ENCODE results near the gene TTC7B. TPM values are rescaled to one million over a fixed set of nuclear protein-coding genes. Genes with fewer than 3 reads are reported as not detected.

TTC7B gene
- polyA plus RNA-seq, 1 donor from 2014 or later, result 19.9 TPM

- TF ChIP-seq EP300 (conservative IDR thresholded peaks at IDR 0.05; ENCODE audit: poor library complexity, severe bottlenecking) (peak; percentile 41), TAF1 (IDR thresholded peaks at IDR 0.05; ENCODE audit: low read depth) (no peak), REST (IDR thresholded peaks at IDR 0.05; ENCODE audit: borderline replicate concordance) (no peak), RAD21 (conservative IDR thresholded peaks at IDR 0.05) (no peak), EZH2 (IDR thresholded peaks at IDR 0.05; ENCODE audit: borderline replicate concordance, insufficient read depth, low read length, poor library complexity, severe bottlenecking) (no peak)
- Histone ChIP-seq H3K9me2 (ENCODE audit: insufficient read depth, low read length) (no peaks in the 10 kb centered on the region), H3K9ac (ENCODE audit: low read length) (no peak overlapping the region)
These were observed 188.8 kb downstream of the TTC7B start for GRCh38 chr14:90627478-90627877.

GRCh38 chr14:90626550-90626949, 189.7 kb downstream of the TTC7B start:
- no peaks in the 10 kb centered on the region for H3K79me2 ChIP-seq (replicated peaks; ENCODE audit: insufficient read depth, low read length)
- no peak overlapping the region for H3K27ac ChIP-seq (ENCODE audit: low read length)
- no peak overlapping the region for H2AFZ ChIP-seq (ENCODE audit: low read depth, low read length)
- H3F3A ChIP-seq (ENCODE audit: insufficient read depth, low read length, poor library complexity, severe bottlenecking), result no peaks in the 10 kb centered on the region
- H4K20me1 ChIP-seq (ENCODE audit: insufficient read depth), result no peaks in the 10 kb centered on the region
- no peaks in the 10 kb centered on the region for H3K9me2 ChIP-seq (ENCODE audit: insufficient read depth, low read length)
- no peak overlapping the region for H3K9ac ChIP-seq (ENCODE audit: low read length)
- no peak overlapping the region for H3K4me2 ChIP-seq (ENCODE audit: low read length)
- TF ChIP-seq CTCF (IDR thresholded peaks at IDR 0.05; ENCODE audit: poor library complexity, severe bottlenecking) (no peak), REST (IDR thresholded peaks at IDR 0.05; ENCODE audit: borderline replicate concordance) (no peak), MXI1 (conservative IDR thresholded peaks at IDR 0.05; ENCODE audit: poor library complexity, severe bottlenecking) (no peak)
- H3K27me3 ChIP-seq (ENCODE audit: insufficient read depth, low read depth, low read length), result no peaks in the 10 kb centered on the region
- no peaks in the 10 kb centered on the region for H3K9me3 ChIP-seq (ENCODE audit: low read length)
- H3K4me3 ChIP-seq (ENCODE audit: low read length), result no peak overlapping the region
- no peaks in the 10 kb centered on the region for H3K36me3 ChIP-seq (ENCODE audit: insufficient read depth, low read length)

More at GRCh38 chr14:90627478-90627877, 188.8 kb downstream of the TTC7B start:
- H3K27me3 ChIP-seq (ENCODE audit: insufficient read depth, low read depth, low read length), result no peaks in the 10 kb centered on the region
- no peaks in the 10 kb centered on the region for H4K20me1 ChIP-seq (ENCODE audit: insufficient read depth)
- H3K36me3 ChIP-seq (ENCODE audit: insufficient read depth, low read length), result no peaks in the 10 kb centered on the region
- H3K79me2 ChIP-seq (replicated peaks; ENCODE audit: insufficient read depth, low read length), result no peaks in the 10 kb centered on the region
- no peak overlapping the region for H2AFZ ChIP-seq (ENCODE audit: low read depth, low read length)
- no peaks in the 10 kb centered on the region for H3F3A ChIP-seq (ENCODE audit: insufficient read depth, low read length, poor library complexity, severe bottlenecking)
- H3K4me2 ChIP-seq (ENCODE audit: low read length), result no peak overlapping the region
- no peaks in the 10 kb centered on the region for H3K9me3 ChIP-seq (ENCODE audit: low read length)
- peak overlapping the region; percentile 46 for H3K27ac ChIP-seq (ENCODE audit: low read length)
- no peak overlapping the region for H3K4me3 ChIP-seq (ENCODE audit: low read length)
